Stimulated activated CD8-positive, alpha-beta memory T cell treated with anti-CD3 and anti-CD28 coated beads, Interleukin-4, amount 100 ng/mL, for 24 hours (primary cell): Measurements from ENCODE around the gene SSPN.

Experiments
- DNase-seq: peaks from one replicate; pipeline ENCODE4 v3.0.0-alpha.2; 2020; ENCODE audit warnings: low read depth

SSPN gene

DNA sequence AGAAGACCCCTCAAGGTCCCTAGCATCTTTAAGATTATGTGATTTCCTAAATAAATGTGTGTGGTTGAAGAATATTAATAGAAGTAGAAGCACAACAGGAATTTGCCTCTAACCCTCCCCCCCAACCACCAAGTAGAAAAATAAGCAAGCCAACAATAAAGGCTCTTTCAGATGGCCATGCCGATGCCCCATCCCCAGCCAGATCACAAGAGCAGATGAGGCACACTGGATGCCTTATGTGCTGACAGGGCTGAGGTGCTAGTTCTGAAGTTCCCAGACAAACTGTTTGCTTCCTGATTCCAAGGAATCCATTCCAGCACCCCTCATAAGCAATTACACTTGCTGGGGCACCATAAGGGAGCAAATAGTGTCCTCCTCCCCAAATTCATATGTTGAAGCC is 90.0 kb downstream of the SSPN start:
- no peak for DNase-seq

DNA sequence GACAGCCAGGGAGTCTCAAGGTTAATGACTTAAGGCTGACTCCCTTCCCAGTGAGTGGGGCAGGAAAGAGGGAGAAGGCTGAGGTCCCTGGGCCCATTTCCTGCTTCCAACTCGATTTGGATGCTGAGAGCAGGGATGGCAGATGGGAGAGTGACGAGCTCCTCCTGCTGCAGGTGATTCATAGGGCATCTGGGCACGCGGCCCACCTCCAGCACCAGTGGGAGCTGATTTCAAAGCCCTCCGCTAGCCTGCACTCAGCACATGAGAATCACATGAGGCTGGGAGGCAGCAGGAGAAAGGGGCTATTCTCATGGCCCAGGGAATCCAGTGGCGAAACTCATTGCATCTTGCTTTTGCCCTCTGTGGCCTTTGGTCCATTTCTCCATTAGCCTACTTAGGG is 90.8 kb downstream of the SSPN start:
- DNase-seq: no peak

DNA sequence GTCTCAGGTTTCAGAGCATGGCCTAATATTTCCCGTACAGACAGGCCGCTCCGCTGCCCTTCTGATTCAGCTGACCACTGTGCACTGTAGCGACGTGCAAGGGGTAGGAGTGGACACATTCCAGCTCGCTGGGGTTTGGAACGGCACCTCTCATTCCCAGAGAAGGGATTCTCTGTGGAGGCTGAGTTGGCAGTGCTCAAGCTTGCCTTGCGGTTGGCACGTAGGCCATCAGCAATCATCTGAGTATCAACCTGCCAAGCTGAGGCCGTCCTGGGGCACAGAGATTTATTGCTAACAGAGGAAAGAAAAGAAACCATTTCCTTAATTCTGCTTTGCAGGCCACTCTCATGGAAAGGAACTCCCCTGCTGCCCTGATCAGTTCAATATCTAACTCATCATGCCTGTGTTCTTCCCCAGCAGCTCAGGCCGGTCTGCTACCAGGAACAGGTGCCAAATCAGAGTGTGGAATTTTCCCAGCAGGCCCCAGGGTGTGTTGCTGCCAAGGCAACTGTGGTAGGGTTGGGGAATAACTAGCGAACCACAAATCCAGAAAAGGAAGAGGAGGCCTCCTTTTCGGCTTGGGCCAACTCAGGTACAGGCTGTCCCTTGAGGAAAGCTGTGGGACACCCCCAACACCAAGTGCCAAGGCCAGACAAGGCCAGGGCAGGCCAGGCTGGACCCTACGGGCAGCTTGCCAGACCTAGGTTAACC is 92.5 kb downstream of the SSPN start:
- no peak for DNase-seq

DNA sequence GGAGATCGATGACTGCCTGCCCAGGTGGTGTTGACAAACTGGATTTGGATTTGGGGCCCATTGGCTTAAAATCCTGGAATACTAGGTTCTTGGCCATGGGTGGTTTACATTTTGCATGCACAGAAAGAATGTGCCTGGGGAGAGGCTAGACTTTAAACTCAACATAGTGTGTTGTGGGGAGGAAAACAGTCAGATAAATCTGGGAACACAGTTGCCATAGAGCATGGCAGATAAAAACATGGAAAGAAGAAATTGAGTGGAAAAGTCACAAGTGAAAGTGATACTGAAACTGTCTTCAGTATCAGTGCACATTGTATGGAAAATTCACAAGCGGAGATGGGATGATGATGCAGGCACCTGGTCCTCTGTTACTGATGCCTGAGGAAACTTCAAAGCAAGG is 95.2 kb downstream of the SSPN start:
- no peak for DNase-seq

DNA sequence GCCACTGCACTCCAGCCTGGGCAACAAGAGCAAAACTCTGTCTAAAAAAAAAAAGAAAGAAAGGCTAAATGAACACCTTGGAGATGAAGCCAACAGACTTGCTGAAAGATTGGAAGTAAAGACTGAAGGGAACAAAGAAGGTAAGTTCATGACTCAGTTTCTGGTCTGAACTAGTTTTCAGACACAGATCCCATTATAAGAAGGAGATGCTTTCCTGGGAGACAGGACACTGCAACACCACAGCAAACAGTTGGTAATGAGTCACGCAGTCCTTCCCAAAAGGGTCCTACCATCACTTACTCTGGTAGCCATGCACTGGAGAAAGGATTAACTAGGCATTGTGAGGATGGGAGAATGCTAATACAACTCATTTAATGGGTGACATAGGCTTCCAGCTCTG is 97.2 kb downstream of the SSPN start:
- DNase-seq: no peak

DNA sequence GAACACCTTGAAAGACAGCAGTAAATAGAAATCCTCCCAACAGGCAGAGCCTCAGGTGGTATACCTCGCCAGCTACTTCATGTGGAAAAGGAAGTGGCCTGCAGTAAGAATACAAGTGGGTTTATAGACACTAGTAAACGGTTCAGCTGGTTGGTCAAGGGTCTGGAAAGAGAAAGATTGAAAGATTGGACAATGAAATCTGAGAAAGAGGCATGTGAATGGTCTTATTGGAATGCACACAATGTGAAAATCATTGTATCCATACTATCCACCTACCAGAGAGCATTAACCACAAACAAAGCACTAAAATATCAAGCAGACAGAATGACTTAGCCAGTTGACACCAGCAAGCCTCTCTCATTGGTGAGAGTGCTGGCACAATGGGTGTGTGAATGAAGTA is 98.2 kb downstream of the SSPN start:
- DNase-seq: no peak

DNA sequence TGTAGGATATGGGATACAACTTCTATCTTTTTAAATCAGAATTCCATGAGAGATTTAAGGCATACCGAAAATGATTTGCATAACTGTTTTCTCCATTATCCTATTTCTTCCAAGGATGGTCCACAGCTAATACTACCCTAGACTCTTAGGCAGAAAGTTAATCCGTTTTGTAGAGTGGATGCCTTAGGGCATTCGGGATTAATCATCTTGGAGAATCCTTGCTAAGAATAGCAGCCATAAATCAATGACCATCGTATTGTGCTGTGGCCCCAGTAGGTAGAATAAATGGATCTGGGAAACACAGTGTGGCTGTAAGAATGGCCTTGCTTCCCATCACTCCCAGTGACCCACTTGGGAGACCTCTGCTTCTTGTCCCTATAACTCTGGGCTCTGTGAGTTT is 99.6 kb downstream of the SSPN start:
- DNase-seq: no peak

DNA sequence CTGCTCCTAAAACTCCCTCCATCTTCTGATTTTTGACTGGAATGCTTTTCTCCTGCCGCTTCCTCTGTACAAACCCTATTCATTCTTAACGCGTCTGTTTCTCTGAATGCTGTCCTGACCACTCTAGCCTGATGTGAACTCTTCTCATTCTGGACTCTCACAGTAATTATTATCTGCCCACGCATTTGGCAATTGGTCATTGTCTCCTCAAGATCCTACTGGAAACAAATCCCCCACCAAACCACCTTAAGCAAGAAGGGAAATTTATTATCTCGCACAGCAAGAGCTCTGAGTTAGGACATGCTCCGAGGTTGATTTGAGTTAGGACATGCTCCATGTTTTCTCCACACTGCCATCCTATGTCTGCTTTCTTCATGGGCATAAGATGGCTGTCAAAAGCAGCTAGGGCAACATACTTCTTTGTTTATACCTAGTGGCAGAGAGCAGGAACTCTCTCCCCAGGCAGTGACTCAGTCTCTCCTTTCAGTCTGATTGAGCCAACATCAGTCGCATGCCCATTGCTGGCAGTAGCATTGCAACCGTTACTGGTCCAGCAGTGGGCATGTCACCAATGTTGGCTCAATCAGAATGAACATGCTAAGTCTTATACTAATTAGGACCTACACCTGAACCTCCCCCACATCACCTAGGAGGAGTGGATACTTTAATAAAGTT is 102.2 kb downstream of the SSPN start:
- DNase-seq: no peak

DNA sequence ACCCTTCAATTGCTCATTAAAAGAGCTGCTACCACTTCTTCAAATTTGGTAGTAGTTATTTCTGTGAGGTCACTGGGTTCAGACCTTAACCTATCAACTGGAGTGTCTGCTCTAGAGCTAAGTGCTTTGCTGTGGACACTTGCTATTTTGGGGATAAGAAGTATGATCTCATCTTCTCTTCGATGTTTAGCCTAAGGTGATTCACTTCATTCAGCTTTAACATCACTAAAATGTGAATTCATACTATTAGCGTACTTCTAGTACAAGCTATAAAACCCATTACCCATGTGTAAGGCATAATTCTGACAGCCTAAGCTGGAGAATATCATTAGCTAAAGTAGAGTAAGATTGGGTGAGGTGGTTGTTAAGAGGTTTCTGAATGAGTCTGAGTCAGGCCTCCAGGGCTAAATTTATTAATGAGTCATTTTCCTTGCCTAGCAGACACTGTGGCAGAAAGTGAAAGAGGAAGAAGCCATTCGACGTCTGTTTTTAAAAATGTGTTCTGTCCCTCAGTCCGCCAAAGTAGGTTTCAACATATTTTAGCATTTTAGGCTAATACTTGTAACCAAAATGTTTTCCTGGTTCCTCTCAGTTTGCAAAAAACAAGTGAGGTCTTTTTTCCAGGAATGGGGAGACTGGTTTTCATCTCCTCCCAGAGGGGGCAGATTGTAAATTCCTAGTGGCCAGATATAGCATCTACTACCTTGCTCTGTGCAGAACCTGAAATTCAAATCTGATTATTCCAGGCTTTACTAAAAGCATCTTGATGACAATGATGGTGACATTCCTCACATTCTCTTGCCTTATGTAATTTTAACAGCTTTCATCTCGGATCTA is 103.6 kb downstream of the SSPN start:
- DNase-seq: no peak

DNA sequence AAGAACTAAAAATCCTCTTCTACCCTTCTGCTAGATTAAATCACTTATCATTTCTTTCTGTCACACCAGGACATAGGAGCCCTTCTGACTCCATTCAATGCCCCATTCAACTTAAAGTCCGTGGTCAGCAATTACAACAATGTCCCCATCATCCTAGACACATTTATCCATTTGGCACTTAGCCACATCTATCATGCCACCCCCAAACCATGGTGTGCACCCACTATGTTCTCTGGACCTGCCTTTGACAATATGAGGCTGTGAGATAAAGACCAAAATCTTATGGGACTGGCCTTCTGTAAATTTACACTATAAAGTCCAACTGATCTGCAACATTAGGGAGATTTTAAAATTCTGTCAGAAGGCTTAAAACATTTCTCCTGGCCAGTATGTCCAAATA is 104.4 kb downstream of the SSPN start:
- no peak for DNase-seq
